GM23338 (cell line): ENCODE data around the gene UBE3C. TPM values are rescaled to one million over a fixed set of nuclear protein-coding genes. Genes with fewer than 3 reads are reported as not detected.
A peak's percentile ranks its signal among the peaks of the same experiment; 100 is the strongest.

Experiments used
- ATAC-seq: fragments of 200-7000 bp; cut with Tn5 transposase; 3 replicates; pipeline ENCODE4 v1.9.1; 2020
- DNase-seq: peaks from one replicate; pipeline ENCODE4 v3.0.0-alpha.2; 2015; ENCODE audit warnings: low spot score
- H2AFZ ChIP-seq: fragments of 200-600 bp; sonication (generic); 2 replicates; pipeline ENCODE4 v1.8.0; 2016; ENCODE audit warnings: antibody characterized with exemption, mild to moderate bottlenecking, moderate library complexity
- H3F3A ChIP-seq: fragments of 200-600 bp; sonication (generic); replicated peaks from 2 replicates; pipeline ENCODE4 v1.8.0; 2017; ENCODE audit warnings: antibody characterized with exemption, mixed run types, low read depth
- H3K27ac ChIP-seq: fragments of 200-600 bp; sonication (generic); 2 replicates; pipeline ENCODE4 v1.6.1; 2016; ENCODE audit warnings: low read depth
- H3K27me3 ChIP-seq: fragments of 200-600 bp; sonication (generic); 2 replicates; pipeline ENCODE4 v1.8.0; 2016; ENCODE audit warnings: mild to moderate bottlenecking, mixed run types, moderate library complexity; ENCODE audit not compliant: insufficient read depth
- H3K36me3 ChIP-seq: fragments of 200-600 bp; sonication (generic); 2 replicates; pipeline ENCODE4 v1.8.0; 2016; ENCODE audit warnings: mild to moderate bottlenecking; ENCODE audit not compliant: insufficient read depth
- H3K4me1 ChIP-seq: fragments of 200-600 bp; sonication (generic); 2 replicates; pipeline ENCODE4 v1.8.0; 2016; ENCODE audit warnings: mild to moderate bottlenecking, moderate library complexity; ENCODE audit not compliant: insufficient read depth
- H3K4me2 ChIP-seq: fragments of 200-600 bp; sonication (generic); 2 replicates; pipeline ENCODE4 v1.7.1; 2017; ENCODE audit warnings: mixed run types
- H3K4me3 ChIP-seq: fragments of 200-600 bp; sonication (generic); 2 replicates; pipeline ENCODE4 v1.6.1; 2016; ENCODE audit warnings: mixed run types
- H3K79me2 ChIP-seq: fragments of 200-600 bp; sonication (generic); replicated peaks from 2 replicates; pipeline ENCODE4 v1.8.0; 2017; ENCODE audit warnings: mild to moderate bottlenecking; ENCODE audit not compliant: insufficient read depth
- H3K9me2 ChIP-seq: fragments of 200-600 bp; sonication (generic); 2 replicates; pipeline ENCODE4 v1.8.0; 2017; ENCODE audit not compliant: insufficient read depth
- H4K20me1 ChIP-seq: fragments of 200-600 bp; sonication (generic); replicated peaks from 2 replicates; pipeline ENCODE4 v1.8.0; 2017; ENCODE audit warnings: mild to moderate bottlenecking; ENCODE audit not compliant: insufficient read depth
- H3K27ac Mint-ChIP-seq: 2 replicates; pipeline ENCODE4 v1.8.0; 2020; ENCODE audit warnings: inconsistent platforms, mild to moderate bottlenecking, moderate library complexity, mixed read lengths
- H3K27me3 Mint-ChIP-seq: 3 replicates; pipeline ENCODE4 v1.8.0; 2022; ENCODE audit warnings: low read depth, mild to moderate bottlenecking, moderate library complexity, mixed read lengths, inconsistent platforms; ENCODE audit not compliant: insufficient read depth, poor library complexity
- H3K36me3 Mint-ChIP-seq: 3 replicates; pipeline ENCODE4 v1.8.0; 2021; ENCODE audit warnings: low read depth, mild to moderate bottlenecking, inconsistent platforms, moderate library complexity, mixed read lengths
- H3K4me1 Mint-ChIP-seq: 3 replicates; pipeline ENCODE4 v1.8.0; 2020; ENCODE audit warnings: mild to moderate bottlenecking, inconsistent platforms, mixed read lengths
- H3K4me3 Mint-ChIP-seq: 3 replicates; pipeline ENCODE4 v1.8.0; 2021; ENCODE audit warnings: moderate library complexity, mild to moderate bottlenecking, inconsistent platforms, mixed read lengths
- H3K9me3 Mint-ChIP-seq: 3 replicates; pipeline ENCODE4 v1.8.0; 2020; ENCODE audit warnings: moderate library complexity, mild to moderate bottlenecking, inconsistent platforms, mixed read lengths
- CREB1 ChIP-seq: fragments of 250-450 bp; sonication (Bioruptor Pico); IDR thresholded peaks from 2 replicates; pipeline ENCODE4 v1.5.0; 2020; ENCODE audit warnings: low read depth, mild to moderate bottlenecking, moderate library complexity
- EZH2 ChIP-seq: fragments of 200-600 bp; sonication (generic); IDR thresholded peaks from one replicate; pipeline ENCODE4 v1.8.0; 2017; ENCODE audit warnings: antibody characterized with exemption, mild to moderate bottlenecking, low read depth; ENCODE audit not compliant: unreplicated experiment
- EZH2phosphoT487 ChIP-seq: fragments of 200-600 bp; sonication (generic); IDR thresholded peaks from one replicate; pipeline ENCODE4 v1.8.1; 2018; ENCODE audit warnings: antibody characterized with exemption; ENCODE audit not compliant: unreplicated experiment
- NANOG ChIP-seq: IDR thresholded peaks from 2 replicates; pipeline ENCODE4 v1.6.1; 2016; ENCODE audit warnings: antibody characterized with exemption, borderline replicate concordance
- POLR2AphosphoS5 ChIP-seq: IDR thresholded peaks from 2 replicates; pipeline ENCODE4 v1.6.1; 2016; ENCODE audit warnings: antibody characterized with exemption, low read depth
- ZNF114 ChIP-seq: fragments of 250-450 bp; sonication (Bioruptor Pico); IDR thresholded peaks from 2 replicates; pipeline ENCODE4 v1.5.0; 2020; ENCODE audit warnings: mild to moderate bottlenecking, moderate library complexity
- ZNF331 ChIP-seq: fragments of 250-450 bp; sonication (Bioruptor Pico); IDR thresholded peaks from 2 replicates; pipeline ENCODE4 v1.5.0; 2020; ENCODE audit warnings: low read depth, mild to moderate bottlenecking, moderate library complexity
- polyA plus RNA-seq: library from polyadenylated mRNA; unstranded; fragments of >200 nt; fragmentation: Nextera tagmentation; extraction: Ambion mirVana; gene quantifications from 2 replicates; pipeline ENCODE4 v1.2.1, GENCODE V29; 2016
- total RNA-seq: library from RNA; depleted of rRNA; stranded (reverse); fragments of >200 nt; shearing (Covaris generic); gene quantifications from 2 replicates; pipeline ENCODE4 v1.2.3, GENCODE V29; 2014
- TF ChIP-seq, protein P1 (sequence below): IDR thresholded peaks from 2 replicates; pipeline ENCODE4 v1.6.1; 2016; ENCODE audit warnings: antibody characterized with exemption
- TF ChIP-seq, protein P2 (sequence below): fragments of 250-450 bp; sonication (Bioruptor Pico); IDR thresholded peaks from 2 replicates; pipeline ENCODE4 v1.5.0; 2020; ENCODE audit warnings: mild to moderate bottlenecking, moderate library complexity
- TF ChIP-seq, protein P3 (sequence below): IDR thresholded peaks from one replicate; pipeline ENCODE4 v1.6.1; 2018; ENCODE audit warnings: antibody characterized with exemption; ENCODE audit not compliant: unreplicated experiment
- TF ChIP-seq, protein P4 (sequence below), 2 experiments: fragments of 200-600 bp in 1 of 2; sonication (generic) in 1 of 2; conservative IDR thresholded peaks; 2 replicates each; pipeline versions ENCODE4 v1.5.1 to v1.6.1; 2016 to 2017; ENCODE audit warnings: antibody characterized with exemption in 2 of 2, low read depth in 2 of 2, mild to moderate bottlenecking in 2 of 2, moderate library complexity in 1 of 2

Gene UBE3C
- total and polyA plus RNA-seq, 2 experiments from 2014 or later: 16.8 to 76.9 TPM

DNA sequence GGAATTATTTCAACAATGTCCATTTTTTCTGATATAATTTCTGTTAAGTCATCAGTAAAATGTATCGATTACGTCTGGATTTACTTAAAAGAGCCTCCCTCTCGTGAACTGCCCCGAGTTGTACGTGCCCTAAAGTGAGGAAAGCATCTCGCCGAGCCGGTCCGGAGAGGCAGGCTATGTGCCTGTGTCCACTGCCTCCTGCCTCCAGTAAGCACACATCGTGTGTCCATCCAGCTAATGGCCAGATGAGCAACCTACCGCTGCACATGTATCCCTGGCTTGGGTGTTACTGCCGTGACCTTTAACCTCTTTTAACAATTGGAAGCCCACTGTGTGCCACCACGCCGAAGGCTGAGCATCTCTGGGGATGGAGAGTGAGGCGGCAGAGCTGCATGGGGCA, 174.9 kb downstream of the UBE3C start (continued):
- TF ChIP-seq ZNF331 (no peak), NANOG (no peak)

DNA sequence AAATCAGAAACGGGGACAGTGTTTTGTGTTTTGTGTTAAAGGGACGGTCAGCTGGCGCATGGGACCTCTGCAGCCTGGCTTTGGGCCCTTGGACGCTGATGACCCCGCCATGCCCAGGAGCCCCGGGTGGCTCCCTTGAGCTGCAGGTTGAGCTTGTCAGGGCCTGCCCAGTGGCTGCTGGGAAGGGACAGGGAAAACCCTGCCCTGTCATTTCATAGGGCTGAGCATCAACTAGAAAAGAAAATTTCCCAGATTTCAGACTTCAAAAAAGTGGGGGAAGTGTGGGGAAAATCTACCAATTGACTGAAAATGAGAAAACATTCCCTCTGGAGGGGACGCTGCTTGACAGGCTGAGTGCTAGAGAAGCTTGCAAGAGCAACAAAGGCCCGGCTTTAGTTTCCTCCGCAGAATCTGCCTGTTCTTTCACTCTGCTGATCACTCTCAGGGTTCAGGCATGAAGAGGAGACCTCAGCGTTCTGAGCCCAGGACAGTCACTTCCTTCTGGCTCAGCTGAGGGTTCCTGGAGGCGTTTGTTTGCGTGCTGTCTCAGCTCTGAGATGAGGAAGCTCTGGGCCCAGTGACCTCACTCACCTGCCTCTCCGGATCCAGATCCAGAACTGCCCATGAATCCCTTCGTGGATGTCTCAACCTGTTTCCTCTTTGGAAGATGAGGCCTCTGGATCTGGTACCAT, 179.4 kb downstream of the UBE3C start:
- no peaks in the 10 kb centered on the region for H4K20me1 ChIP-seq
- H3K4me1 ChIP-seq: peaks cover 17% of the 10 kb centered on the region
- peak overlapping the region; percentile 81; the same call in 1 of the 2 replicates for H2AFZ ChIP-seq
- Mint-ChIP-seq H3K27ac (peak overlapping the region; percentile 67; the same call in 1 of the 2 replicates), H3K9me3 (no peaks in the 10 kb centered on the region; the same call in 1 of the 3 replicates), H3K36me3 (no peaks in the 10 kb centered on the region; the same call in 1 of the 3 replicates), H3K4me1 (peaks cover 27% of the 10 kb centered on the region), H3K4me3 (no peak overlapping the region), H3K27me3 (peaks cover 20% of the 10 kb centered on the region)
- no peaks in the 10 kb centered on the region for H3K36me3 ChIP-seq
- DNase-seq (no peak), ATAC-seq (no peak)
- H3K4me3 ChIP-seq: no peak overlapping the region
- no peaks in the 10 kb centered on the region for H3K9me2 ChIP-seq
- no peak overlapping the region for H3K4me2 ChIP-seq
- no peaks in the 10 kb centered on the region for H3K79me2 ChIP-seq
- H3F3A ChIP-seq: no peaks in the 10 kb centered on the region; the same call in 1 of the 2 replicates
- 0 out of 2 replicates have a peak overlapping the region, but pooled peaks have one; percentile 74 for H3K27ac ChIP-seq
- H3K27me3 ChIP-seq: no peaks in the 10 kb centered on the region
- TF ChIP-seq, protein P1, sequence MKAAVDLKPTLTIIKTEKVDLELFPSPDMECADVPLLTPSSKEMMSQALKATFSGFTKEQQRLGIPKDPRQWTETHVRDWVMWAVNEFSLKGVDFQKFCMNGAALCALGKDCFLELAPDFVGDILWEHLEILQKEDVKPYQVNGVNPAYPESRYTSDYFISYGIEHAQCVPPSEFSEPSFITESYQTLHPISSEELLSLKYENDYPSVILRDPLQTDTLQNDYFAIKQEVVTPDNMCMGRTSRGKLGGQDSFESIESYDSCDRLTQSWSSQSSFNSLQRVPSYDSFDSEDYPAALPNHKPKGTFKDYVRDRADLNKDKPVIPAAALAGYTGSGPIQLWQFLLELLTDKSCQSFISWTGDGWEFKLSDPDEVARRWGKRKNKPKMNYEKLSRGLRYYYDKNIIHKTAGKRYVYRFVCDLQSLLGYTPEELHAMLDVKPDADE: no peak
- TF ChIP-seq ZNF114 (CRISPR knock-in tag) (no peak), ZNF331 (no peak), EZH2phosphoT487 (no peak), CREB1 (no peak), EZH2 (no peak), POLR2AphosphoS5 (no peak), NANOG (no peak)
- TF ChIP-seq, protein P2, sequence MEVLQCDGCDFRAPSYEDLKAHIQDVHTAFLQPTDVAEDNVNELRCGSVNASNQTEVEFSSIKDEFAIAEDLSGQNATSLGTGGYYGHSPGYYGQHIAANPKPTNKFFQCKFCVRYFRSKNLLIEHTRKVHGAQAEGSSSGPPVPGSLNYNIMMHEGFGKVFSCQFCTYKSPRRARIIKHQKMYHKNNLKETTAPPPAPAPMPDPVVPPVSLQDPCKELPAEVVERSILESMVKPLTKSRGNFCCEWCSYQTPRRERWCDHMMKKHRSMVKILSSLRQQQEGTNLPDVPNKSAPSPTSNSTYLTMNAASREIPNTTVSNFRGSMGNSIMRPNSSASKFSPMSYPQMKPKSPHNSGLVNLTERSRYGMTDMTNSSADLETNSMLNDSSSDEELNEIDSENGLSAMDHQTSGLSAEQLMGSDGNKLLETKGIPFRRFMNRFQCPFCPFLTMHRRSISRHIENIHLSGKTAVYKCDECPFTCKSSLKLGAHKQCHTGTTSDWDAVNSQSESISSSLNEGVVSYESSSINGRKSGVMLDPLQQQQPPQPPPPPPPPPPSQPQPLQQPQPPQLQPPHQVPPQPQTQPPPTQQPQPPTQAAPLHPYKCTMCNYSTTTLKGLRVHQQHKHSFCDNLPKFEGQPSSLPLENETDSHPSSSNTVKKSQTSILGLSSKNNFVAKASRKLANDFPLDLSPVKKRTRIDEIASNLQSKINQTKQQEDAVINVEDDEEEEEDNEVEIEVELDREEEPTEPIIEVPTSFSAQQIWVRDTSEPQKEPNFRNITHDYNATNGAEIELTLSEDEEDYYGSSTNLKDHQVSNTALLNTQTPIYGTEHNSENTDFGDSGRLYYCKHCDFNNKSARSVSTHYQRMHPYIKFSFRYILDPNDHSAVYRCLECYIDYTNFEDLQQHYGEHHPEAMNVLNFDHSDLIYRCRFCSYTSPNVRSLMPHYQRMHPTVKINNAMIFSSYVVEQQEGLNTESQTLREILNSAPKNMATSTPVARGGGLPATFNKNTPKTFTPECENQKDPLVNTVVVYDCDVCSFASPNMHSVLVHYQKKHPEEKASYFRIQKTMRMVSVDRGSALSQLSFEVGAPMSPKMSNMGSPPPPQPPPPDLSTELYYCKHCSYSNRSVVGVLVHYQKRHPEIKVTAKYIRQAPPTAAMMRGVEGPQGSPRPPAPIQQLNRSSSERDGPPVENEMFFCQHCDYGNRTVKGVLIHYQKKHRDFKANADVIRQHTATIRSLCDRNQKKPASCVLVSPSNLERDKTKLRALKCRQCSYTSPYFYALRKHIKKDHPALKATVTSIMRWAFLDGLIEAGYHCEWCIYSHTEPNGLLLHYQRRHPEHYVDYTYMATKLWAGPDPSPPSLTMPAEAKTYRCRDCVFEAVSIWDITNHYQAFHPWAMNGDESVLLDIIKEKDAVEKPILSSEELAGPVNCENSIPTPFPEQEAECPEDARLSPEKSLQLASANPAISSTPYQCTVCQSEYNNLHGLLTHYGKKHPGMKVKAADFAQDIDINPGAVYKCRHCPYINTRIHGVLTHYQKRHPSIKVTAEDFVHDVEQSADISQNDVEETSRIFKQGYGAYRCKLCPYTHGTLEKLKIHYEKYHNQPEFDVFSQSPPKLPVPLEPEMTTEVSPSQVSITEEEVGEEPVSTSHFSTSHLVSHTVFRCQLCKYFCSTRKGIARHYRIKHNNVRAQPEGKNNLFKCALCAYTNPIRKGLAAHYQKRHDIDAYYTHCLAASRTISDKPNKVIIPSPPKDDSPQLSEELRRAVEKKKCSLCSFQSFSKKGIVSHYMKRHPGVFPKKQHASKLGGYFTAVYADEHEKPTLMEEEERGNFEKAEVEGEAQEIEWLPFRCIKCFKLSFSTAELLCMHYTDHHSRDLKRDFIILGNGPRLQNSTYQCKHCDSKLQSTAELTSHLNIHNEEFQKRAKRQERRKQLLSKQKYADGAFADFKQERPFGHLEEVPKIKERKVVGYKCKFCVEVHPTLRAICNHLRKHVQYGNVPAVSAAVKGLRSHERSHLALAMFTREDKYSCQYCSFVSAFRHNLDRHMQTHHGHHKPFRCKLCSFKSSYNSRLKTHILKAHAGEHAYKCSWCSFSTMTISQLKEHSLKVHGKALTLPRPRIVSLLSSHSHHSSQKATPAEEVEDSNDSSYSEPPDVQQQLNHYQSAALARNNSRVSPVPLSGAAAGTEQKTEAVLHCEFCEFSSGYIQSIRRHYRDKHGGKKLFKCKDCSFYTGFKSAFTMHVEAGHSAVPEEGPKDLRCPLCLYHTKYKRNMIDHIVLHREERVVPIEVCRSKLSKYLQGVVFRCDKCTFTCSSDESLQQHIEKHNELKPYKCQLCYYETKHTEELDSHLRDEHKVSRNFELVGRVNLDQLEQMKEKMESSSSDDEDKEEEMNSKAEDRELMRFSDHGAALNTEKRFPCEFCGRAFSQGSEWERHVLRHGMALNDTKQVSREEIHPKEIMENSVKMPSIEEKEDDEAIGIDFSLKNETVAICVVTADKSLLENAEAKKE: no peak
- TF ChIP-seq, protein P3, sequence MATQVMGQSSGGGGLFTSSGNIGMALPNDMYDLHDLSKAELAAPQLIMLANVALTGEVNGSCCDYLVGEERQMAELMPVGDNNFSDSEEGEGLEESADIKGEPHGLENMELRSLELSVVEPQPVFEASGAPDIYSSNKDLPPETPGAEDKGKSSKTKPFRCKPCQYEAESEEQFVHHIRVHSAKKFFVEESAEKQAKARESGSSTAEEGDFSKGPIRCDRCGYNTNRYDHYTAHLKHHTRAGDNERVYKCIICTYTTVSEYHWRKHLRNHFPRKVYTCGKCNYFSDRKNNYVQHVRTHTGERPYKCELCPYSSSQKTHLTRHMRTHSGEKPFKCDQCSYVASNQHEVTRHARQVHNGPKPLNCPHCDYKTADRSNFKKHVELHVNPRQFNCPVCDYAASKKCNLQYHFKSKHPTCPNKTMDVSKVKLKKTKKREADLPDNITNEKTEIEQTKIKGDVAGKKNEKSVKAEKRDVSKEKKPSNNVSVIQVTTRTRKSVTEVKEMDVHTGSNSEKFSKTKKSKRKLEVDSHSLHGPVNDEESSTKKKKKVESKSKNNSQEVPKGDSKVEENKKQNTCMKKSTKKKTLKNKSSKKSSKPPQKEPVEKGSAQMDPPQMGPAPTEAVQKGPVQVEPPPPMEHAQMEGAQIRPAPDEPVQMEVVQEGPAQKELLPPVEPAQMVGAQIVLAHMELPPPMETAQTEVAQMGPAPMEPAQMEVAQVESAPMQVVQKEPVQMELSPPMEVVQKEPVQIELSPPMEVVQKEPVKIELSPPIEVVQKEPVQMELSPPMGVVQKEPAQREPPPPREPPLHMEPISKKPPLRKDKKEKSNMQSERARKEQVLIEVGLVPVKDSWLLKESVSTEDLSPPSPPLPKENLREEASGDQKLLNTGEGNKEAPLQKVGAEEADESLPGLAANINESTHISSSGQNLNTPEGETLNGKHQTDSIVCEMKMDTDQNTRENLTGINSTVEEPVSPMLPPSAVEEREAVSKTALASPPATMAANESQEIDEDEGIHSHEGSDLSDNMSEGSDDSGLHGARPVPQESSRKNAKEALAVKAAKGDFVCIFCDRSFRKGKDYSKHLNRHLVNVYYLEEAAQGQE: no peak
- TF ChIP-seq, protein P4, sequence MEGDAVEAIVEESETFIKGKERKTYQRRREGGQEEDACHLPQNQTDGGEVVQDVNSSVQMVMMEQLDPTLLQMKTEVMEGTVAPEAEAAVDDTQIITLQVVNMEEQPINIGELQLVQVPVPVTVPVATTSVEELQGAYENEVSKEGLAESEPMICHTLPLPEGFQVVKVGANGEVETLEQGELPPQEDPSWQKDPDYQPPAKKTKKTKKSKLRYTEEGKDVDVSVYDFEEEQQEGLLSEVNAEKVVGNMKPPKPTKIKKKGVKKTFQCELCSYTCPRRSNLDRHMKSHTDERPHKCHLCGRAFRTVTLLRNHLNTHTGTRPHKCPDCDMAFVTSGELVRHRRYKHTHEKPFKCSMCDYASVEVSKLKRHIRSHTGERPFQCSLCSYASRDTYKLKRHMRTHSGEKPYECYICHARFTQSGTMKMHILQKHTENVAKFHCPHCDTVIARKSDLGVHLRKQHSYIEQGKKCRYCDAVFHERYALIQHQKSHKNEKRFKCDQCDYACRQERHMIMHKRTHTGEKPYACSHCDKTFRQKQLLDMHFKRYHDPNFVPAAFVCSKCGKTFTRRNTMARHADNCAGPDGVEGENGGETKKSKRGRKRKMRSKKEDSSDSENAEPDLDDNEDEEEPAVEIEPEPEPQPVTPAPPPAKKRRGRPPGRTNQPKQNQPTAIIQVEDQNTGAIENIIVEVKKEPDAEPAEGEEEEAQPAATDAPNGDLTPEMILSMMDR (conservative IDR thresholded peaks at IDR 0.05; ENCODE audit: low read depth in 2 of 2): no peak
